CMK (cell line): Measurements from ENCODE around the gene PKLR.
A peak's percentile ranks its signal among the peaks of the same experiment; 100 is the strongest.
"Not testable (repeated sequence)": the region's sequence is repeated elsewhere in the genome, so short reads cannot be mapped to it uniquely, and the experiment has no call there.

ENCODE experiments used
- DNase-seq: peaks from one replicate; pipeline ENCODE4 v3.0.0-alpha.2; 2010; ENCODE audit warnings: low read depth

The PKLR gene

DNA sequence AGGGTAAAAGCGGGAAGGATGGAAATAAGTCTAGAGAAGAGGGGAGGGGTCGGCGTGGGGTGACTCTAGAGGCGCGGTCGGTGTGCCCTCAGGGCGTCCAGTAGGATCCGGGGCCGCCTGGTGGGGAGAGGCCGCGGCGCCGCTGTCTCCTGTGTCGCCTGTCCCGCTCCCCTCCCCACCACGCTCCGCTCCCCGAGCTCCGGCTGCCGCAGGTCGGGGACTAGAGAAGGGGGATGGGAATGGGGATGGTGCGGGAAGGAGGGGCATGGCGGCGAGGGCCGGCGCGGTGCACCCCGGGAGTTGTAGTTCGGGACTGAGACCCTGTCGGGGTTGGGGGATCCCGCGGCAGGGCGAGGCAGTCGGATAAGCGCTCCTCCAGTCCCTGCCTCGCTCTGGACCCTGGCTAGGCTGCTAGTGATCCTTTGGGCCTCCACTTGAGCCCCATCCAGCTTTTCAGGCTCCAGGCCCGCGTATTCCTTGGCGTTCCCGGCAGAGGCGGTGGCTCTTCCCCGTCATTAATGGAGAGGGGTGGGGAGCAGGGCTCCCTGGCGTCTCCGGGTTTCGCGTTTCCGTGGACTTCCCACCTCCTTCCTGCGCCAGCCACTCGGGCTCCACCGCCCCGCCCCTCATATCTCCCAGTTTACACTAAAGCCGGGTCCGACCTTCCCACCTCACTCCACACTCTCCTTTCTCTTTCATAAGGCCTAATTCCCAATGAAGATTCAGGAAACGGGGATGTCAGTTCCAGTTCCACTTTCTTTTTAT lies 45.8 kb downstream of the PKLR start, which contains the start of gene ENTREP3:
Gene ENTREP3, minus strand, starts transcription at position 241 of the 765 bp plus-strand sequence. CDS start 606 bp downstream, outside the sequence.
- peak; percentile 70 for DNase-seq

GRCh38 chr1:155254714-155255242 lies 46.5 kb downstream of the PKLR start:
- DNase-seq = no peak

DNA sequence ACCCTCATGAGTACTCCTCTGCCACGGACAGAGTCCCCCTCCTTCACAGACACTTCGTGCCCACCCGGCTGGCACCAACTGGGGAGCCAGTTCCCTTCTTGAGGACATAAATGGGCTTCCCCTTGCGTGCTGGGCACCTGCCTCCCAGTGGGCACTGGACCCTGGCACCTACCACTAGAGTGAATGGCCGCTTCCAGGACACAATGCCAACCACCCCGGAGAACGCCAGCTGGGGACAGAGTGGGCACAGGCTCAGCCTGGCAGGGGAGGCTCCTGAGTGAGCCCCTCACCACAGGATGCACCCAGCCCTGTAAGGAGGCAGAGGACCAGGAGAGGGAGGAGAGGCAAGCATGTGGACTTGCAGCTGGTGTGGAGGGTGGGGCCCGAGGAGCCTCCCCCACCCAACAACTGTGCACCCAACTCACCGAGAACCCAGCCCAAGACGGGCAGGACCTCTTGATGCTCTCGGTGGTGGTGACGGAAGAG lies 47.0 kb downstream of the PKLR start:
- no peak for DNase-seq

DNA sequence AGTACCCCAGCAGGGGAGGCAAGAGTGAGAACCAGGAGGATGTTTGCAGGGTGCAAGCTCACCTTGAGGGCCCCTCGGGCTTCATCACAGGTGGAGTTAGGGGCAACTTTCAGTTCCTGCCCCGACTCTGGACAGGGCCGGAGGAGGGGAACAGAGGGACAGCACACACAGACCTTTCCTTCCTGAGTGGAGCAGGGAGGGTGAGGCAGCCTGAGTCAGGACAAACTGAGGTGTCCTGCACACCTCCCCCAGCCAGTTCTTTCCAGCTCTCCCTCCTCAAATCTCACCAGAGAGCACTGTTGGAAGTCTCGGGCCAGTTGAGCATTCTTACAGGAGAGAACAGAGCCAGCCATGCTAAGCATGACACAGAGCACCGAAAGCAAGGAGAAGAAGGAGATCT lies 47.4 kb downstream of the PKLR start:
- no peak for DNase-seq

- DNase-seq = no peak
These were observed 48.0 kb downstream of the PKLR start for GRCh38 chr1:155253208-155253607.

DNA sequence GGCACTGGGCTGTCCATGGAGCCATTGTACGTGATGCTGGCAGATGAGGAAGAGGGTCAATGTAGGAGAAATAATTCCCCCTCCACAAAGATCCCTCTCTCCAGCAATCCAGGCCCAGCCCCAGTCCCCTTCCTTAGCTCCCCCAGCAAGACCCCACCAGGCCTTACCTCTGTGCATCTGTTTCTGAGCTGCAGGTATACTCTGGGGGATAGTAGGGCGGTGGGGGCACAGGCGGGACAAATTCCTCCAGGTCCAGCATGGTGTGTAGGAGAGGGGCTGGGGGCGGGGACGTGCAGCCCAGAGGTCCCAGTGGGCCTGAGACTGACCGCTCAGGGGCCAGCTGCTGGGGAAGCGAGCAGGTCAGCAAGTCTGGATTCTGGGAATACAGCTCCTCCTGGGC lies 49.7 kb downstream of the PKLR start:
- DNase-seq = no peak

GRCh38 chr1:155250633-155251449 lies 50.4 kb downstream of the PKLR start:
- DNase-seq = peak; percentile 89

DNA sequence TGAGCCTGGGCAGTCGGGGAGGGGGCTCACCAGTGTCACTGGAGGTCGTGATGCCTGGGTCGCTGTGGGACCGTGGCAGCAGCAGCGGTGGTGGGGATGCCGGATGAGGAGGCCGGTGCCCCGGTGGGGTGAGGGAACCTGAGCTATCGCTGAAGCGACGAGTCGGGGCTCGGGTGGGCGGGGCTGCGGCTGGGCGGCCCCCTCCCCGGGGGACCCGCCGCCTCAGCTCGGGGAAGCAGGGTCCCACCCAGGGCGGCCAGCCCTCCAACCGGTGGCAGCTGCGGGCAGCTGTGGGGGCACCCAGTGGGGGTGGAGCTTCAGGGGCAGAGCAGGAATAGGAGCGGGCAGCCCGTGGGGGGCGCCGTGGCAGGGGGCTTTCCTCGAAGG lies 51.0 kb downstream of the PKLR start:
- DNase-seq = peak; percentile 79

DNA sequence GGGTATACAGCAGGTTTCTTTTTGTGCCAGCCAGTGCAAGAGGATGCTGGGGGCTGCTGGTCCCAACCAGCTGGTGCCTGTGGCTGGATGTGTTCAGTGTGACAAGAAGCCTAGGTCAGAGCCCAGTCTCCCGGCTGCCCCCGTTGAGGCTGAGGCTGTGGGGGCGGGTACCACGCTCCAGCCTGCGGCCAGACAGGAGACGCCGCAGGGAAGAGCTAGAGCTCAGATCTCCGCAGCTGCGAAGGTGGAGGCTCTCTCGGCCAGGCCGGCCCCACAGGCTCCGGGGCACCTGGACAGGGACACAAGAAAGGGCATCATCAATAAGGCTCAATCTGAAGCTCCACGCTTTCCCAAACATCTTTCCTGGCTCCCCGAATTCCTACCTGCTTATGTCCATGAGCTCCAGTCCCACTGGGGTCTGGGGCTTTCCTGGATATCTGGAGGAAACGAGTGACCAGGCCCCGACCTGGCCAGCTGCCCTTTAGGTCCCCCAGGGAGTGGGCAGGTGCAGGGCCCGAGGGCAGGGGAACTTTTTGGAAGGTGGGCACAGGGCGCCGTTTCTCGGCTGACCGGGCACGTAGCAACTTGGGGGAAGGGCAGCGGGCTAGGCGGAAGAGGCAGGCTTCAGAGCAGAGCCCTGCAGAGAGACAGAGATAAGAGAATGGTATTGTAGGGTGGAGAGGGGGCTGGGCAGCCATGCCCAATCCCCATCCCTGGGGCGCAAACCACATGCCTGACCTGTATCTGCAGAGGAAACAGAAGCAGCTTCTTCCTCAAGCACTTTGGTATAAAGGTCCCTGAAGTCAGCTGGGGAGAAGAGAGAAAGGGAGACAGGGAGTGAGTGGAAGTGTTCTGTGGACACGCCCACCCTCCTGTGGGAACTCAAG lies 53.3 kb downstream of the PKLR start:
- peak; percentile 84 for DNase-seq

DNA sequence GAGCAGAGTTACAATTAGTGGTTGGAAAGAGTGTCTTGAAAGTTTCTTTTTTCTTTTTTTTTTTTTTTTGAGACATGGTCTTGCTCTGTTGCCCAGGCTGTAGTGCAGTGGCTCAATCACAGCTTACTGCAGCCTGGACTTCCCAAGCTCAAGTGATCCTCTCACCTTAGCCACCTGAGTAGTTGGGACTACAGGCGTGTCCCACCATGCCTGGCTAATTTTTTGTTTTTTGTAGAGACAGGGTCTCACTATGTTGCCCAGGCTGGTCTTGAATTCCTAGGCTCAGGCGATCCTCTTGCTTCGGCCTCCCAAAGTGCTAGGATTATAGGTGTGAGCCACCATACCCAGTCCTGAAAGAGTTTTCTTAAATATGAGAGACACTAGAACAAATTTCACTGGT lies 54.4 kb downstream of the PKLR start:
- not testable (repeated sequence) for DNase-seq

DNA sequence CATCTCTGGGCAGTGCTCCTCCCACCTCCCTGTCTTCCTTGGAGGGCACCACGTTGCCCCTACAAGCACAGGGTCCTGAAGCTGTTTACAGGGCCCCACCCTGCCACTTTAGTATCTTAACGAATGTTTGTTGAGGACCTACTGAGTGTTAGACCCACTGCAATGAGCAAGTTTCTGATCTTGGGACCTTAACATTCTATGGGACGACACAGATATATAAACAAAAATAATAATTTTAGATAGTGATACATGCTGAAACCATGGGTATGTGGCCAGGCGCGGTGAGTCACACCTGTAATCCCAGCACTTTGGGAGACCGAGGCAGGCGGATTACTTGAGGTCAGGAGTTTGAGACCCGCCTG lies 56.1 kb downstream of the PKLR start:
- DNase-seq = no peak

GRCh38 chr1:155244368-155245162 lies 56.7 kb downstream of the PKLR start:
- DNase-seq = peak; percentile 99

- DNase-seq = no peak
These were observed 58.4 kb downstream of the PKLR start for GRCh38 chr1:155242805-155243358.

- DNase-seq = no peak
These were observed 59.4 kb downstream of the PKLR start for GRCh38 chr1:155241841-155242264.

DNA sequence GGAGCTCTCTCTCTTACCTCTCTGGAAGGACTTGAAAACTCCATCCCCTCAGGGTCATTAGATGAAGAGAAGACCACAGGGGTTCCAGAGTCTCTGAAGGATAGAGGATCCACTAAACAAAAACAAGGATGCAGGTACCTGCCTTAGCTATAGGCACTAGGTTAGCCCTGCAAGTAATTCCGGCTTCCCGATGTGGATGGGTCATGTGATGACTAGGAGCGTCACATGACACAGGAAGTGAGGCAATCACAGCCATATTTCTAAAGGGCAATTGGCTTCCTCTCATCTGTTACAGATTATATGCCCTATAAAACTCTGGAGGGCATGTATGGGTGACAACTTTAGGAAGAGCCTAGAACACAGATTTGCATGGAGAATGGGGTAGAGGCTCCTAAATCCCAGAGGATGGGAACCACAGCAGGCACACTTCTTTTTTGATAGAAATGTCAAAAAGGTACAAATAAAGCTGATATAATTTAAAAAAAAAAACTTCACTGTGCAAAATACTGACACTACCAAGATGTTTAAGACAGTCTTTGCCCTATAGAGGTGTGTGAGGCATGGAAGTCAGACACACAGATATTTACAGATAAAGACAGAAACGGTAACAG lies 60.1 kb downstream of the PKLR start:
- no peak for DNase-seq
